Measurements from ENCODE around the gene ZNF177.
"Not testable (repeated sequence)": the region's sequence is repeated elsewhere in the genome, so short reads cannot be mapped to it uniquely, and the experiment has no call there.

ZNF177 gene

DNA sequence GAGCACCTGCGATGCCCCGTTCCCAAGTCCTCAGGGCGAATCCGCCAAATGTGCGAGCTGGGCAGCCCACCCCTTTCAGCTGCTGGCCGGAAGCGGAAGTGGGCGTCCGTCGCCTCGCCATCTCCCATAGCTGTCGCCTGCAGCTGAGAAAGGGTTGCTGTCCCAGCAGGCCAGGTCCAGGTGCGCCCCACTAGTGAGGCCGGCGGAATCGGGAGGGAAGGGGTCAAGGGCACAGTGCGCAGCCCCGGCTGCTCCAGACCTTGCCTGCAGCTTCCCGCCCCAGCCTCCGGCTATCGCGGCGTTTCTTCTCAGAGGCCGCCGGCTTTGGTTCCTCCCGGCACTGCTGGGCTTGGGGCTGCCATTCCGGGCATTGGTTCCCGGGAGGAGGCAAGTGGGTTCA is at the start of gene ZNF177:
Gene ZNF177 (plus strand): TSS at position 109 of the 400 bp plus-strand sequence. CDS start 15,299 bp downstream, outside the sequence.
- in situ Hi-C loops (cut with MboI; ENCODE audit: low sequenced_read_pairs): no loop called here

DNA sequence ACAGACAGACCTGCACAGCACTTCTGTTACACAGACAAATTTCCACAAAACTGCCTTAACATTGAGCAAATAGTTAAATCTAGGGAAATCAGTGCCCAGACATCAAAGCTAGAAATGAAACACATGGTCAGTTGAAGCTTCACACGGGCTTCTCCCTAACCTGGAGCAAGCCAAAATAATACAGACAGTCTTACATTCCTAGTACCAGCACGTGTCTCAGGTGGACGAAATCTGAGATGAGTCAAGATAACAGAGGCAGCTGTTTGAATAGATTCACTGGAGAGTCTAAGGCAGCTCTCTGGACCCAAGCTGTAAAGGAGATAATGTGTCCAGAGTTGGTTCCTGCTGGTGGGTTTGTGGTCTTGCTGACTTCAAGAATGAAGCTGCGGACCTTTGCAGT is 49.1 kb upstream of the ZNF177 start:
- in situ Hi-C loops (cut with MboI; ENCODE audit: low sequenced_read_pairs): no loop called here

DNA sequence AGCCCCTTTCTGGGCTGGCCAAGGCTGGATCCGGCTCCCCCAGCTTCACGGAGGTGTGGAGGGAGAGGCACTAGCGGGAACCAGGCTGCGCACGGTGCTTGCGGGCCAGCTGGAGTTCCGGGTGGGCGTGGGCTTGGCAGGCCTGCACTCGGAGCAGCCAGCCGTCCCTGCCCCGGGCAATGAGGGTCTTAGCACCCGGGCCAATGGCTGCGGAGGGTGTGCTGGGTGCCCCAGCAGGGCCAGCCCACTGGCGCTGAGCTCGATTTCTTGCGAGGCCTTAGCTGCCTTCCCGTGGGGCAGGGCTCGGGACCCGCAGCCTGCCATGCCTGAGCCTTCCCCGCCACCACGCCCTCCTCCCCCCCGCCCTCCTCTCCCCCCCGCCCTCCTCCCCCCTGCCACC is 41.5 kb upstream of the ZNF177 start:
- in situ Hi-C loops (cut with MboI; ENCODE audit: low sequenced_read_pairs): no loop called here

DNA sequence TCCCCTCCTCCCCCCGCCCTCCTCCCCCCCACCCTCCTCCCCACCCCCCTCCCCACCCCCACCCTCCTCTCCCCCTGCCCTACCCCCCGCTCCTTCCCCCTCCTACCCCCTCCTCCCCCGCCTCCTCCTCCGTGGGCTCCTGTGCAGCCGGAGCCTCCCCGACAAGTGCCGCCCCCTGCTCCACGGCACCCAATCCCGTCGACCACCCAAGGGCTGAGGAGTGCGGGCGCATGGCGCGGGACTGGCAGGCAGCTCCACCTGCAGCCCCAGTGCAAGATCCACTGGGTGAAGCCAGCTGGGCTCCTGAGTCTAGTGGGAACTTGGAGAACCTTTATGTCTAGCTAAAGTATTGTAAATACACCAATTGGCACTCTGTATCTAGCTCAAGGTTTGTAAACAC is 41.1 kb upstream of the ZNF177 start:
- in situ Hi-C loops (cut with MboI; ENCODE audit: low sequenced_read_pairs): not testable (repeated sequence)

DNA sequence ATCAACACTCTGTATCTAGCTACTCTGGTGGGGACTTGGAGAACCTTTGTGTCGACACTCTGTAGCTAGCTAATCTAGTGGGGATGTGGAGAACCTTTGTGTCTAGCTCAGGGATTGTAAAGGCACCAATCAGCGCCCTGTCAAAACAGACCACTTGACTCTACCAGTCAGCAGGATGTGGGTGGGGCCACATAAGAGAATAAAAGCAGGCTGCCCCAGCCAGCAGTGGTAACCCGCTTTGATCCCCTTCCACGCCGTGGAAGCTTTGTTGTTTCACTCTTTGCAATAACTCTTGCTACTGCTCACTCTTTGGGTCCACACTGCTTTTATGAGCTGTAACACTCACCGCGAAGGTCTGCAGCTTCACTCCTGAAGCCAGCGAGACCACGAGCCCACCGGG is 40.6 kb upstream of the ZNF177 start:
- in situ Hi-C loops (cut with MboI; ENCODE audit: low sequenced_read_pairs): not testable (repeated sequence)

DNA sequence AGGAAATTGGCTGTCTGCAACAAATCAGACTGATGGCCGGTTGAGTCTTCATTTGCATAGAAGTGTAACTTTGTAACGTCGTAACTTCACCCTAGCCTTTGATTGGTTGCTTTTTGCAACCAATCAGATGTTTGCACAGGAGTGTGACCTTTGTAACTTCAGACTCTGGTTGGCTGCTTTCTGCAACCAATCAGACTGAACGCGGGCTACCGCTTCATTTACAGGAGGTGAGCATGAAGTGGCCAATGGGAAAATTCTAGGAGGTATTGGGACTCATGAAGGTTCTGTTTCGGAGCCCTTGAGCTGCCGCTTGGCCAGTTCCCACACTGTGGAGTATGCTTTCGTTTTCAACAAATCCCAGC is 39.3 kb upstream of the ZNF177 start:
- in situ Hi-C loops (cut with MboI; ENCODE audit: low sequenced_read_pairs): no loop called here

DNA sequence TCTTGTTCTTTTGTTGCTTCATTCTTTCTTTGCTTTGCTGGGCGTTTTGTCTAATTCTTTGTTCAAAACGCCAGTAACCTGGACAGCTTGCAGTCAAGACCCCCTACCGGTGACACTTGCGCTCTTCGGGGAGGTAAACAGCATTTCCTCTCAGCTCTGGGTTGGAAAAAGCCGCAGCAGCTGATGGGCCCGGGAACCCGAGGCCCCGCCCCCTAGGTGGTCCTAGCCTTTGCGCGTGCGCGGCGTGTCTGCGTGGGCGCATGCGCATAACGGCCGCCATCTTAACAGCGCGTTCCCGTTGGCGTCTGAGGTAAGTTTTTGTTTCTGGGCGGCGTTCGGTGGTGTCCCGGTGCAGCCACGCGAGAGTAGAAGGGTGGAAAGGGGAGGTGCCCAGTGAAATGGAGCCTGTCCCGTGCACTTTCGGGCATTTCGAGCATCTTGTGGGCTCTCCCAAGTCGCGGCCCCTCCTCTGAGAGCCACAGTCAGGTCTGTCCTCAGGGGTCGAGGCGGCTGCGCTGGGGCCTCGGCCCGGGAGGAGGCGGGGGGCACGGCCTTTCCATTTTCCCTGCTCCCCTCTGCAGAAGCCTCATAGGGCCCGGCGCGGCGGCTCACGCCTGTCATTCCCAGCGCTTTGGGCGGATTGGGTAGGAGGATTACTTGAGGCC is 38.8 kb upstream of the ZNF177 start, which contains the start of gene ZNF559:
Gene ZNF559 (plus strand): TSS at position 261 of the 665 bp plus-strand sequence. CDS start 14,371 bp downstream, outside the sequence.
- in situ Hi-C loops (cut with MboI; ENCODE audit: low sequenced_read_pairs): no loop called here

DNA sequence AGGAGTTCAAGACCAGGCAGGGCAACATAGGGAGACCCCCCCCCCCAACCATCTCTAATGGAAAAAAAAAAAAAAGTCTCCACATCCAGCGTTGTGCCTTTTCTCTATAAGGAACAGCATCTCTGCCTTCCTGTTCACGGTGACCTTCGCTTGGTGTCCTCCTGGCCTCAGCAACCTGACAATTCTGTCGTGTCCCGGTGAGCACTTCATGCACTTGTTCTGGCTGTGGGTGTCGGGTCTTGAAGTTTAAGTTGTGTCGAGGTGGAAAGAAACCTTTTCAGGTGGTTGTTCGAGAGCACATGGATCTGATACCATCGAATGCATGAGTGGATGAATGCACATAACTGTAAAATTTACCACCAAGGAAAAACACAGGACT is 38.2 kb upstream of the ZNF177 start:
- in situ Hi-C loops (cut with MboI; ENCODE audit: low sequenced_read_pairs): no loop called here

DNA sequence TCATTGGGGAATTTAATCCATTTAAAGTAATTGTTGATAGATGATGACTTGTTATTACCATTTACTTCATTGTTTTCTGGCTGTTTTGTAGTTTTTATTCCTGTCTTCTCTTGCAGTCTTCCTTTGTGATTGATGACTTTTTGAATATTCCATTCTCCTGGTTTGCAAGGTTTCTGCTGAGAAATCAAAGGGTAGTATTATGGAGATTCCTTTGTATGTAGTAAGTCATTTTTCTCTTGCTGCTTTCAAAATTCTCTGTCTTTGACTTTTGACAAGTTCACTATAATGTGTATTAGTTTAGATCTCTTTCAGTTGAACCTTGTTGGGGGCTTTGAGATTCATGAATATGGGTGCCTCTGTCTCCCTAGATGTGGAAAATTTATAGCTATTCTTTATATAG is 32.8 kb upstream of the ZNF177 start:
- in situ Hi-C loops (cut with MboI; ENCODE audit: low sequenced_read_pairs): no loop called here

DNA sequence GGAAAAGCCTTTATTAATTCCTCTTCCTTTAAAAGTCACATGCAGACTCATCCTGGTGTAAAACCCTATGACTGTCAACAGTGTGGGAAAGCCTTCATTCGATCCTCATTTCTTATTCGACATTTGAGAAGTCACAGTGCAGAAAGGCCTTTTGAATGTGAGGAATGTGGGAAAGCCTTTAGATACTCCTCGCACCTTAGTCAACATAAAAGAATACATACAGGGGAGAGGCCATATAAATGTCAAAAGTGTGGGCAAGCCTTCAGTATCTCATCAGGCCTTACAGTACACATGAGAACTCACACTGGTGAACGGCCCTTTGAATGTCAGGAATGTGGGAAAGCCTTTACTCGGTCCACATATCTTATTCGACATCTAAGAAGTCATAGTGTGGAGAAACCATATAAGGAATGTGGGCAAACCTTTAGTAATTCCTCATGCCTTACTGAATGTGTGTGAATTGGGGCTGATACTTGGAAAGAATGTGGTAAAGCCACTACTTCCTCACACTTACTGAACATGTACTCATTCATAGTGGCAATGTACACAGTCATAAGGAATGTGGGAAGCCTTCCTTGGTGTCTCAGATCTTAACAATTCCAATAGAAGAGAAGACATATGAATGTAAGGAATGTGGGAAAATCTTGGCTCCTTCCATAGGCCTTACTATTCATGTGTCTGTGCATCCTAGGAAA is 20.1 kb upstream of the ZNF177 start:
- in situ Hi-C loops (cut with MboI; ENCODE audit: low sequenced_read_pairs): no loop called here

DNA sequence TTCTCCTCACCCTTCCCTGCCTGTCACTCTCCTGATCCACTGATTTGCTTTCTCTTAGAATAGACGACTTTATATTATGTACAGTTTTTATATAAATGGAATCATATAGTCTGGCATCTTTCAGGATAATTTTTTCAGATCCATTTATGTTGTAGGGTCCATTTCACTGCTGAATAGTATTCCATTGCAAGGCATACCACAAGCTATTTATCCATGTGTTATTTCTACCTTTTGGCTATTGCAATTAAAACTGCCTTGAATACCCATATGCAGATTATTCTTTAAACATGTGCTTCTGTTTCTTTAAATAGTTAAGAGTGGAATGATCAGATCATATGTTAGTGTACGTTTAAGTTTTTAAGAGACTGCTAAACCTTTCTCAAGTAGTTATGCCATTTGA is 17.8 kb upstream of the ZNF177 start:
- in situ Hi-C loops (cut with MboI; ENCODE audit: low sequenced_read_pairs): no loop called here

DNA sequence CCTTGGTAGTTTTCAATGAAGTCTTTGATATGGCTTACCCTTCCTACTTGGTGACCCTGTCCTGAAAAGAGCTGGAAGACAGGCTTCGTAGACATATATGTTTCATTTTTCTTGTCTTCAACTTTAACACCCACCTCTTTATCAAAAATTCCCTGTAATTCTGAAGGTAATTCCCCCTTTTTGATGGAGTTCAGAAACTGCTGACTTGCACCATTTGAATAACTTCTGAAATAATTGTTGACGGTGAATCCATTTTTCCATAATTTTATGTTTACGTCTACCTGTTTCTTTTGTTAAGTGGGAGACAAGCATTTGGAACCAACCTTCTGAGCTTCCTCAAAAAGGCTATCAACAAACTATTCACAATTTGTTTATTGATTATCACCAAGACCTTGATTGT is 14.6 kb upstream of the ZNF177 start:
- in situ Hi-C loops (cut with MboI; ENCODE audit: low sequenced_read_pairs): no loop called here

DNA sequence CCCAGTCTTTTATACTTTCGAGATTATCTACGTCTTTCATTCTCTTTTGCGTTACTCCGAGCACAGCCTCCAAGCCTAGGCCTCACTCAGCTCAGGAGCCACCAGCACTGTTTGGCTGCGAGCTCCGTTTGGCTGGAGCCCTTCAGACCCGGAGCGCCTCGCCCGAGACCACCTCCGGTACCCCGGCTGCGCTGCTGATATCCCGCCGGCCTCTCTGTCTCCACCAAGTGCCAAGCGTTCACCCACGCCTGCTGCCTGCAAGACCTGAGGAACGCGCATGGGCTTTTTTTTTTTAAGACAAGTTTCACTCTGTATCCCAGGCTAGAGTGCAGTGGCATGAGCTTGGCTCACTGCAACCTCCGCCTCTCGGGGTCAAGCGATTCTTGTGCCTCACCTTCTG is 14.1 kb upstream of the ZNF177 start:
- in situ Hi-C loops (cut with MboI; ENCODE audit: low sequenced_read_pairs): no loop called here

DNA sequence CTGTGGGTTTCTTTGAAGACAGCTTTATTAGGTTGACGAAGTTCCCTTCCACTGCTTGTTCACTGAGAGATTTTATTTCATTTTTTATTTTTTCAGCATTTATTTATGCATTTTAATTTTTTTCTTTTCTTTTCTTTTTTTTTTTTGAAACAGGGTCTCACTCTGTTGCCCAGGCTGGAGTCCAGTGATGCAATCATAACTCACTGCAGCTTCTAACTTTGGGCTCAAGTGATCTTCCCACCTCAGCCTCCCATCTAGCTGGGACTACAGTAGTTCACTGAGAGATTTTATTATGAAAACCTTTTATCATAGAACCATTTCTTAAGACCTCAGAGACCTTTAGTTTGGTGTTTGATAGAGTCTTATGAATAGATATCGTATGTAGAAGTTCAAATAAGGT is 10.3 kb upstream of the ZNF177 start:
- in situ Hi-C loops (cut with MboI; ENCODE audit: low sequenced_read_pairs): no loop called here

DNA sequence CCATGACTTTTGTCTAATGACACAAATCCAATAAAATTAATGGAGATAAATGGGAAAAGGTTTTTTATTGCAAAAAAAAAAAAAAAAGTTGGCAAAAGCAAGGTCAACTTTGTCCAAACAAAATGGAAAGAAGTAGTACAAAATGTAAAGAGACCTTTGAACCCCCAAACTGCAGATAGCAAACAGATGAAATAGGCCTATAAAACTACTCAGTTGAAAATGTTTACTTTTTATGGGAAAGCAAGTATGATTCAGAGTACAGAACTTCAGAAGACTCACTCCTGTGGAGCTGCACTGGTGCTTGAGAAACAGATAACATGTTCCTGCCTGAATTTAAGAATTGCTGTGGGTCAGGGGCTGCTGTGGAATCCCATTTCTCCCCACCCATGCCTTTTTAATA is 9.8 kb upstream of the ZNF177 start:
- in situ Hi-C loops (cut with MboI; ENCODE audit: low sequenced_read_pairs): no loop called here

DNA sequence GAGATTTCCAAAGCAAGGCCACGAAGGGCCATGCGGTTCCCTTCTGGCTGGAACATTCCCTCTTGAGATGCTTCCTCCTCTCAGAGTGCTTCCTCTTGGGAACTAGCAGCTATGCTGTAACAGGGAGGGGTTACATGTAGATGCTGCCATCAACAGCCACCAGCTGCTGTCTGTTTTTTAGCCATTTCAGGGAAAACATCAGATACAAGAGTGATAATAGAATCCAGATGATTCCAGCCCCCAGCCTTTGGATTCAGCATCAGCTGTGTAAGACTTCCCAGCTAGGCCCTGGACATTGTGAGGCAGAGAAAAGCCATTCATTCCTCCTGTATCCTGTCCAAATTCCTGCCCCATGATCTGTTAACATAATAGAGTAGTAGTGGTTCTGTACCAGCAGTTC is 8.2 kb upstream of the ZNF177 start:
- in situ Hi-C loops (cut with MboI; ENCODE audit: low sequenced_read_pairs): no loop called here

DNA sequence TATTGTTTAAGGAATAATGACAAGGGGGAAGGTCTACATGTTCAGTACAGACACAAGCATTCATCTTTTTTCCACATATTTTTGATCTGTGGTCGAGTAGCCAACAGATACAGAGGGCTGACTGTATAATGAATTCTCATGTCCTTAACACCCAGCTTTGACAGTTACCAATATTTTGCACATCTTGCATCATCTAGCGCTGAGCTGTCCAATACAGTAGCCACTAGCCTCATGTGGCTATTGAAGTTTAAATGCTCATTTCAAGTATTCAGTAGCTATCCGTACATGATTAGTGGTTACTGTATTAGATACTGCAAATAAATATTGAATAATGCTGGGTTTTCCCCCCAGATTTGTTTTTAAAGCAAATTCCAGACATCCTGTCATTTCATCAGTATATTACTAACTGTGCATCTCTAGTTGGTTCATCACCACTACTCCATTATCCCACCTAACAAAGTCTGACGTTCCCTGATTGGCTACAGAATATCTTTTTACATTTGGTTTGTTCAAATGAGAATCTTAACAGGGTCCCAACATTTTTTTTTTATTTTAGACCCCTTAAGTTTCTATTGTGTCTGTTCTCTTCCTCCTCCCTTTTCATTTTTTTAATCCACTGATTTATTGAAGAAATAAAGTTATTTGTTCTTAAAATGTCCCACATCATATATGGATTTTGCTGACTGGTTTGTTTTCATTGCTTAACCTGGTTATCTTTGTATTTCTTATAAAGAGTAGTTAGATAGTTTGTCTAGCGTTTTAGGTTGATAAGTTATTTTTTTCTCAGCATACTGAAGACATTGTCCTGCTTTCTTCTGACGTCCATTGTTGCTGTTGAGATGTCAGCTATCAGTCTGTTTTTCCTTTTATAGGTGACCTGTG is 8.2 kb downstream of the ZNF177 start:
- in situ Hi-C loops (cut with MboI; ENCODE audit: low sequenced_read_pairs): no loop called here

DNA sequence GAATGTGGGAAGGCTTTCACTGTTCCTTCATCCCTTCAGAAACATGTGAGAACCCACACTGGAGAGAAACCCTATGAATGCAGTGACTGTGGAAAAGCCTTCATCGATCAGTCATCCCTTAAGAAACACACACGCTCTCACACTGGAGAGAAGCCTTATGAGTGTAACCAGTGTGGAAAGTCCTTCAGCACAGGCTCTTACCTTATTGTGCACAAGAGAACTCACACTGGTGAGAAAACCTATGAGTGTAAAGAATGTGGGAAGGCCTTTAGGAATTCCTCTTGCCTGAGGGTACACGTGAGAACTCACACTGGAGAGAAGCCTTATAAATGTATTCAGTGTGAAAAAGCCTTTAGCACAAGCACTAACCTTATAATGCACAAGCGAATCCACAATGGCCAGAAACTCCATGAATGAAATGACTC is 18.6 kb downstream of the ZNF177 start:
- in situ Hi-C loops (cut with MboI; ENCODE audit: low sequenced_read_pairs): no loop called here

DNA sequence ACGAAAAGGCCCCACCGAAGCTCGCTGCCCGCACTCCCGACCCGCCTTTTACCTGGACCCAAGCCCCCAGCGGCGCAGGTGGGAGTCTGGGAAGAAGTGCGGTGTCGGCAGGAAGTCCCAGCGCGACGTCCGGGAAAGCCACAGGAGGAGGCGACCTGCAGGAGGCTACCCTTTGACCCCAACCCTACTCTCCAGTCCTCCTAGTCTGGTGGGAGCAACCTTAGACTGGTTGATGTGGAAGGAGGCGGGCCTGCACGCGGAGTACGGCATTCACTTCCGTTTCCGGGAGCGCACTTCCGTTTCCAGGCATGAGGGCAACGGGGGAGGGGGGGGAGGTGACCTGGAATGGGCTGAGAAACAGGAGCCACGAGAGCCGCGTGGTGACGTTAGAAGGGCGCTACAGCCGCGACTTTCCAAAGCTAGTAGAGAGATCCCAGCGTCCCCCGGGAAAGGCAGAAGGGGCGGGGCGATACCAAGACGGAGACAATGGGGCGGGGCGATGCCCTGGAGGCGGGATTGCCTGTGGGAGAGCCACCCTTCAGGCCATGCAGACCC is 44.1 kb downstream of the ZNF177 start:
- in situ Hi-C loops (cut with MboI; ENCODE audit: low sequenced_read_pairs): no loop called here

DNA sequence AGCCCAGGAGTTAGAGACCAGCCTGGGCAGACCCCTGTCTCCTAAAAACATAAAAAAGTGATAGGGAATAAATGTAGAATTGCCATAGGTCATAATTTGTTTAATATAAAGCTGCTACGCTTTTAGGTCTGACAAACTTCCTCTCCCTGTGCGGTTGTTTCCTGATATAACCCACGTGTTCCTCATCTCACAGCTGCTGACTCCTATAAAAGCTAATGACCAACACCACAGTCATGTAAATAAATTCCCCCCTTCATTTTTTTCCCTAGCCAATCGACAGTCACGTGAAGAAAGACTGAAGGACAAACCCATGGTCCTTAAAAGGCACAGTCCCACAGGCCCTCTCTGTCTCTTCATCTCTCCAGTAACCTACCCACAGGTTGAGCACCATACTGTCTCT is 45.0 kb downstream of the ZNF177 start:
- in situ Hi-C loops (cut with MboI; ENCODE audit: low sequenced_read_pairs): no loop called here

DNA sequence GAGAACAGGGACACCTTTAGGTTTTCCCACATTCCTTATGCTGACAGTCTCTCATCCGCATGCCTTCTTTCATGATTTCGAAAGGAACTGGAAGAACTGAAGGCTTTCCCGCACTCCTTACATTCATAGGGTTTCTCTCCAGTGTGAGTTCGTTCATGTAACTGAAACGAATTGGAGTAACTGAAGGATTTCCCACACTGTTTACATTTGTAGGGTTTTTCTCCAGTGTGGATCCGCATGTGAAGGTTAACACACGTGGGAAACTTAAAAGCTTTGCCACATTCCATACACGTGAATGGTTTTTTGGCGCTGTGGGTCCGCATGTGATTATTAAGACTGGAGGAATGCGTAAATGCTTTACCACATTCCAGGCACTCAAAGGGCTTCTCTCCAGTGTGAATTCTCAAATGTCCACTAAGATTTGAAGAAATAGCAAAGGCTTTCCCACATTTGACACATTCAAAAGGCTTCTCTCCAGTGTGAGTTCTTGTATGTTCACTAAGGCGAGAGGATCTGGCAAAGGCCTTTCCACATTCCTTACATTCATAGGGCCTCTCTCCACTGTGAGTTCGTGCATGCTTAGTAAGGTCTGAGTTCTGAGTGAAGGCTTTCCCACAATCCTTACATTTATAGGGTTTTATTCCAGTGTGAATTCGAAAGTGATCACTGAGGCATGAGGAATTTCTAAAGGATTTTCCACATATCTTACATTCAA is 50.6 kb downstream of the ZNF177 start:
- in situ Hi-C loops (cut with MboI; ENCODE audit: low sequenced_read_pairs): no loop called here
